GM21737 (cell line): ENCODE results near the gene PALMD.

Source experiments
- ATAC-seq: cut with Tn5 transposase; IDR thresholded peaks from one replicate; pipeline ENCODE4 v1.9.1; 2021; ENCODE audit warnings: mild to moderate bottlenecking, moderate library complexity; ENCODE audit not compliant: unreplicated experiment

Gene PALMD, protein sequence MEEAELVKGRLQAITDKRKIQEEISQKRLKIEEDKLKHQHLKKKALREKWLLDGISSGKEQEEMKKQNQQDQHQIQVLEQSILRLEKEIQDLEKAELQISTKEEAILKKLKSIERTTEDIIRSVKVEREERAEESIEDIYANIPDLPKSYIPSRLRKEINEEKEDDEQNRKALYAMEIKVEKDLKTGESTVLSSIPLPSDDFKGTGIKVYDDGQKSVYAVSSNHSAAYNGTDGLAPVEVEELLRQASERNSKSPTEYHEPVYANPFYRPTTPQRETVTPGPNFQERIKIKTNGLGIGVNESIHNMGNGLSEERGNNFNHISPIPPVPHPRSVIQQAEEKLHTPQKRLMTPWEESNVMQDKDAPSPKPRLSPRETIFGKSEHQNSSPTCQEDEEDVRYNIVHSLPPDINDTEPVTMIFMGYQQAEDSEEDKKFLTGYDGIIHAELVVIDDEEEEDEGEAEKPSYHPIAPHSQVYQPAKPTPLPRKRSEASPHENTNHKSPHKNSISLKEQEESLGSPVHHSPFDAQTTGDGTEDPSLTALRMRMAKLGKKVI

DNA sequence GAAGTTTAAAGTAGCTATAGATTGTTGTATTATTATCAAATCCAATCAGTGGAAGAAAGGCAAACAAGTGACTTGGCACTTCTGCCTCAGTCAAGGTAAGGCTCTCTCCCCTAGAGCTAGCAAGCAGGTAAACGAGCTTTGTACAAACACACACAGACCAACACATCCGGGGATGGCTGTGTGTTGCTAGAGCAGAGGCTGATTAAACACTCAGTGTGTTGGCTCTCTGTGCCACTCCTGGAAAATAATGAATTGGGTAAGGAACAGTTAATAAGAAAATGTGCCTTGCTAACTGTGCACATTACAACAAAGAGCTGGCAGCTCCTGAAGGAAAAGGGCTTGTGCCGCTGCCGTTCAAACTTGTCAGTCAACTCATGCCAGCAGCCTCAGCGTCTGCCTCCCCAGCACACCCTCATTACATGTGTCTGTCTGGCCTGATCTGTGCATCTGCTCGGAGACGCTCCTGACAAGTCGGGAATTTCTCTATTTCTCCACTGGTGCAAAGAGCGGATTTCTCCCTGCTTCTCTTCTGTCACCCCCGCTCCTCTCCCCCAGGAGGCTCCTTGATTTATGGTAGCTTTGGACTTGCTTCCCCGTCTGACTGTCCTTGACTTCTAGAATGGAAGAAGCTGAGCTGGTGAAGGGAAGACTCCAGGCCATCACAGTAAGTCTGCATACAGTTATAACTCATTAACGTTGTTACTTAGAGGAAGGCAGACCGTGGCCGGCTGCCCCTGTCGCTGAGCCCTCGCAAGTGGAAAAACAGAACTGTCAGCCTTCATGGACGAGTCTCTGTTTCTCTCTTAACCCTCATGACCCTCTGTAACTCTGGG is at the start of gene PALMD:
Gene PALMD (plus strand): TSS at position 415 of the 833 bp plus-strand sequence. CDS start 205 bp downstream, at position 620.
- ATAC-seq: no peak

DNA sequence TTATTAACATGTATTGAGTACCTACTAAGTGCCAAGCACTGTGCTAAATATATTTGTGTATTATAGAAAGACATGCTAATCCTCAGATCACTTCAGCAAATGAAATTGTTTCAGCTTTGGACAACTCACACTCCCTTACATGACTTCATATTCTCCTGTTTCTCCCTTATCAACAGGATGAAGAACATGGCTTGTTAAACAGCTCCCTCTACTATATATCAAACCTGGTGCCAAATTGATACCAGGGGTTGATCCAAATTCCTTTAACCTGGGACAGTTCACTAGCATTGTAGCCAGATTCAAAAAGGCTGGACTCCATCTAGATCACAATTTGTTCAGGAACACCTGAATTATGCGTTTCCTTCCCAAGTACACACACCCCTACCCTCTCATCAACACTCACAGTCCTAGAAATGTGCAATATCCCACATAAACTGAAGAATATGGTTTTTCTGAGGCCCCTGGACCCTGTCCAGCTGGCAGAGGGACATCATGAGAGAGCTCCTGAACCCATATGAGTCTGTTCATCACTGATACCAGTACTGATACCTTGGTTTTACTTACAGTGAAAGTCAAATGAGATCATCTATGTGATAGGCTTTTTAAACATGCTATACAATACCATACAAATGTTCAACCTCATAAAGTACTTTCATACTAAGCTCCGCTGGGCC is 47.0 kb upstream of the PALMD start:
- ATAC-seq: no peak

DNA sequence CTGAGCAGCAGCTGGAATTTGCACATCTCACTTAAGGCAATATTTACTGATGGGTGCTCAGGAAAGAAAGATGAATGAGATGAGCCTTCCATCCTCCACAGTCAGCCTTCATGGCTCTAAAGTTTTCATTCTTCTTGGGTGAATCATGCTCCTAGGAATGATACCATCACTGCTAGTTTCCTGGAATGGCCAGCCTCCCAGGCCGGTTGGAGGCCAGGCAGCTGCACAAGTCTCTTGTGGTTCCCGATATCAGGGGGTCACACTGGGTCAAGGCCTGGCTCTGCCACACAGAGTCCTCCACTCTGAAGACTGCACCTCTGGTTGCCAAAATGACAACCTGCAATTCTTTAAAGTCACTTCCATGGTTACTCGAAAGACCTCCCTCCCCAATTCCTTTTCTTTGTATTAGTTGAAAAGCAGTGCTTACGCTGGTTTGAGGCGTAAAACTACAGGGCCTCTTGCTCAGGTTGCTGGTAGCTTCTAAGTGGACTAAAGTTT is 46.2 kb upstream of the PALMD start:
- ATAC-seq: no peak

DNA sequence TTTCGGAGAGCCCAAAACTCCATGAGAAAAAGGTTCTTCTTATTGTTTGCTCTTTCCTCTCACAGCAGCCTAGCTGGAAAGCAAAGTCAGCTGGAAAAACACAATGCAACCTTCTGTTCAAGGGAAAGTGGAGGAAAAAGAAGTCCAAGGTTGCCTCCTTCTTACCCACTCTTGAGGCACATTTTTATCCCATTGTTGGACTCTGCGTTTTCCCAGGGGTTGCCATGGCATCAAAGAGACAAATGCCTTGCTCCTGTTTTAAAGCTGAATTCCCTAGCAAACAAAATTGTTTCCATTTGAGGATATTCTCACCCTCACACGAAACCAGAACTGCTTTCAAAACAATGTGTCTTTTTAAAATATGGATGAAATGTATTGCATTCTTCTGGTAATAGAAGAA is 45.1 kb upstream of the PALMD start:
- no peak for ATAC-seq

DNA sequence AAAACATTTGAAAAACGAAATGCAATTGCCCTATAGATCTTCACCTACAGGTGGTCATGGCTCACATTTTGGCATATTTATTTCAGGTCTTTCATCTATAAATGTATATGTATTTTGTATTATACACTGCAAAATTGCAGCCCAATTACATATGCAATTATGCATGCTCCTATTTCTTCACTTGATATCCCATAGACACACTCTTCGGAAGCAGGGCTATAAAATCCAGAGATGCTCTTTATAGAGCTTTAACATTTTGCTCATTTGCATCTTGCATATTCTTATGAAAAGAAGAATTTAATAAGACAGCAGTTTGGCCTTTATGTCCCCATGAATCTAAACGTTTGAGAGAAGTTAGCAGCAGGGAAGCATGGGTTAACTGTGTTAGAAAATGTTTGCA is 44.7 kb upstream of the PALMD start:
- no peak for ATAC-seq

DNA sequence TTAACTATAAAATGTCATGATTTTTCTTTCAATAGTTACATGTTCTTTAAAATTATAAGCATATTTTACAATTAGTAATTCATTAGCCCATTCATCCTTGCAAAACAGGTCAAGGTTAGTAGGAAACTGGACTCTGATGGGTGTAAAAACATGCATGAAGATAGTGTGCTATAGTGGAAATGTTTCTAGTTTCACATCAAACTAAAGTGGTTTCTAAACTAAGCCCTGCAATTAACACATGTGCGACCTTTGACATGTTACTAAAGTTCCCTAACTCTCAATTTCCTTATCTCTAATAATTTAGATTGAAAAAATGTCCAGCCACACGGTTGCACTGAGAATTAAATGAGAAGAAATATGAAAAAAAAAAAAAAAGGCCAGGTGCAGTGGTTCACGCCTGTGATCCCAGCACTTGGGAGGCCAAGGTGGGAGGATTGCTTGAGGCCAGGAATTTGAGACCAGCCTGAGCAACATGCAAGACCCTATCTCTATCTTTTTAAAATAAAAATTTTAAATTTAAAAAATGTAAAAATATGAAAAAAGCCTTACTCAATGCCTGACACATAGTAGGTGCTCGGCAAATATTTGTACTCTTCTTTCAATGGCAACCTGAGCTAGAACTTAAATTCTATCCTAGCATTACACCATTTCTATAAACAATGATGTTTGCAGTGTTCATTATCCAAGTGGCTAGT is 44.1 kb upstream of the PALMD start:
- no peak for ATAC-seq

DNA sequence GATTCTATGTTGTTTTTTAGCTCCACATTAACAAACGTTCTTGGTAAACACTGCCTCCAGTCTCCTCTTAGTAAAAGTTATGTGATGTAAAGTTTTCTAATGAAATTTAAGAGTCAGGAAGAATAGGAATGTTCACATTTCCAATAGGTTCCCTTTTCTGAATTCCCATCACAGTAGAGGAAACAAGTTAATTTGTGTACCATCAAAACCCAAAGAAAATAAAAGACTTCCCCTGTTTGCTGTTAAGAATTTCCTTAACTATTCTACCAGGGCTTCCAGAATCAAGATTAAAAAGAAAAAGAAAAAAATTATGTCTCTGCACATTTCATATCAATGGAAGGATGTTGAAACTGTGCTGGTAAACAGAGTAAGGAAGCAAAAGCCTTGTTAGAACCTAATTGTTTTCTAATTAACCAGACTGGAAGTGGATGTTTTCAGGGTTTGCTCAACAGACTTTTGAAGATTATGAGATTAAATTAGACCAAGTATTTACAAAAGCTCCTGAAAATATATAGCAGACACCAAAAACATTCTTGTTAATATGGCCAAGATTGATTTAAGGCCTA is 43.4 kb upstream of the PALMD start:
- no peak for ATAC-seq

DNA sequence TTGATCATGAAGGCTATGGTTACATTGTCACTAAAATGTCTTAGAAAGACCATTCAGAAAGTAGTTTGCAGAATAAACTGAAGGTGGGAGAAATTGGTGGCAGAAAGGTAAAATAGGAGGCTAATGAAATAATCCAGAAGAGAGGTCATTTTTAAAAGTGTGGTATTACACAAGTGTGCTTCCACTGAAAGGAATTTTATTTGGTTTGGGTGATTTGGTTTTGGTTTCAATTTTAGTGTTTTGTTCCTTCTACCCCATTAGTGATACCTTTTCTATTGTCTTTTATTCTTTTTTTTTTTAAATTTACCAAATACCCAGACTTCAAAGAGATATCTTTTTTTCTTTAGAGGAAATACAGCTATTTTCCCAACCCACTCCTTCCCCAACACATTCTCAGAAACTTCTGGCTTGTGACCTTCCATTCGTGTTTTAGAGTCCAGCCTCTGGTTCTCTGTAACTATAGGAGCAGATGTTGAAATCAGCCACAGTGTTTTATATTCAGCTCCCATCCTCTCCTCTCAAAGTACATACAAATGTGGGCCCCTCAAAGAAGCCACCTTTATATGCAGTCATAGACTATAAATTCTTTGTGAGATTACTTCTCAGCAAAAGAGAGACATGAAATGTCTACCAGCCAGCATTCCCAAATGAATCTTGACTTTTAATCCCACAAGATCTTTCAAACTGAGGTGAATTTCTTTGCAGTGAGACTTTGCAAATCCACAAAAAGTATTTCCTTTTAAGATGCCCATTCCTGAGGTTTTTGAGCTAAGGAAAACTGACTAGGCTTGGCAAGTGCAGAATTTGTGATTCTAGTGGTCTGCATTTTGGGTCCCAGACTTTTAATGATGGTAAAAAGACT is 42.0 kb upstream of the PALMD start:
- ATAC-seq: no peak

DNA sequence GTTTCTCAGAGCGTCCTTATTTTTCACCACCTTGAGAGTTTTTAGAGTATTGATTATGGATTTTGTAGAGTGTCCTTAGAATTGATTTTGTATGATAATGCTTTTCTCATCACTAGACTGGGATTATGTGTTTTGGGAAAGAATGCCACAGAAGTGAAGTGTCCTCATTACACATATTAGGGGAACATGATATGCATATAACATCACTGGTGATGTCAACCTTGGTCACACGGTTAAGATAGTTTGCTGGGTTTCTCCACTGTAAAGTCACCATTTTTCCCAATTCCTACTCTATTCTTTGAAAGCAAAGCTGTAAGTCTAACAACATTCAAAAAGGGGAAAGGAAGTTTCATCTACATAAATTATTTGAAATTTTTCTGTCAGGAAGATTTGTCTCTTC is 39.6 kb upstream of the PALMD start:
- ATAC-seq: no peak

DNA sequence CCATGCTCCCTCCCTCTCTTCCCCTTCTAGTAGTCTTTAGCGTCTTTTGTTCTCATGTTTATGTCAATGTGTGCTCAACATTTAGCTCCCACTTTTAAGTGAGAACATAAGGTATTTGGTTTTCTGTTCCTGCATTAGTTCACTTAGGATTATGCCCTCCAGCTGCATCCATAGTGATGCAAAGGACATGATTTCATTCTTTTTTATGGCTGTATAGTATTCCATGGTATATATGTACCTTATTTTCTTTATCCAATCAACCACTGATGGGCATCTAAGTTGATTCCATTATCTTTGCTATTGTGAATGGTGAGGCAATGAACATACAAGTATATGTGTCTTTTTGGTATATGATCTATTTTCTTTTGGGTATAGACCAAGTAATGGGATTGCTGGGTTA is 38.3 kb upstream of the PALMD start:
- no peak for ATAC-seq

DNA sequence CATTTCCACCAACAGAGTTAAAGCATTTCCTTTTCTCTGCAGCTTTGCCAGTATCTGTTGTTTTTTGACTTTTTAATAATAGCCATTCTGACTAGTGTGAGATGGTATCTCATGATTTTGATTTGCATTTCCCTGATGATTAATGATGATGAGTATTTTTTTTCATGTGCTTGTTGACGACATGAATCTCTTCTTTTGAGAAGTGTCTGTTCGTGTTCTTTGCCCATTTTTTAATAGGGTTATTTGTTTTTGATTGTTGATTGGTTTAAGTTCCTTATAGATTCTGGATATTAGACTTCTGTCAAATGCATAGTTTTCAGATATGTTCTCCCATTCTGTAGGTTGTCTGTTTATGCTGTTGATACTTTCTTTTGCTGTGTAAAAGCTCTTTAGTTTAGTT is 37.9 kb upstream of the PALMD start:
- ATAC-seq: no peak

DNA sequence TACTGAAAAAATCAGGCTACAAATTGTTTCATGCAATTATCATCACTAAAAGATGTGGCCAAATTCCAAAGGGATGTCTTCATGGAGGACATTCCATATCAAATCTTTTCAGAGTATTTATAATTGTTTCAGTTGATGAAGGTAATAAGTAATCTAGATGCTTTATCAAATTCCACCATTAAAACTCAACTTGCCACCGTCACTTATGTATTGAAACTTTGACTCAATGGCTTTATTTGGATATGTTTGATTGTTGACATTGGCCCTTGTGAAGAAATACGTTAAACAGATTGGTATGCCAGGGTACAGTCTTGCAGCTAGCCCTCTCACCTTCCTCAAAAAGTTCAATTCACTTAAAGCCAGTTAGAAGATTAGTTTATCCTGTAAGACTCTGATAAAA is 32.2 kb upstream of the PALMD start:
- ATAC-seq: no peak

DNA sequence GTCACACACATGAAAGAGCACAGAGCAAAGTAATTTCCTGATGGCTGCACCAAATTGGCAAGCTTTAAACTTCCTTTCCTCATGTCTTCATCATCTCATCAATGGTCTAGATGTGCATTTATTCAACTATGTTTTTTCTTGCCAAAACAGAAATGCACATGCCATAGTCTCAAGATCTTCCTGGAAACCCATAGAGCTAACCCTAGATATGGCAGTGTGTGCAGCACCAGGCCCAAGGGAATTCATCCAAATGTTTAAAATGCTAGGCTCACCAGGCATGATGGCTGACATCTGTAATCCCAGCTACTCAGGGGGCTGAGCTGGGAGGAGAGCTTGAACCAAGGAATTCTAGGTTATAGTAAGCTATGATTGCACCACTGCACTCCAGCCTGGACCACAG is 31.2 kb upstream of the PALMD start:
- ATAC-seq: no peak

DNA sequence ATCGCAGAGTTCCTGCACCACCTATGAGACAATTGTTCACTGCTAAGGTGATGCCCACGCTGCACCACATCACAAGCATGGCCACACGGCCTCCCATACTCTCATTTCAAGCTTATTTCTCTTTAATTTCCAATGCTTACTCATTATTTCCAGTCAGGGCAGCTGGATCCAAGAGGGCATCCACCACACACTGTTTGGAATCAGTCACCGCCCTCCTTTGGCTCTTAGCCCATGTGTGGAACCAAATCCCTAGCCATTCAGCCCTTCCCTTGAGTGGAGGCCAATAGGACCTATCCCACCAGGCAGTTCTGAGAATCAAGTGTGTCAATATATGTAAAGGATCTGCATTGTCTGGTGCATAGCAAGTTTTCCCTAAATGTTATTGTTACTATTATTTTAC is 26.3 kb upstream of the PALMD start:
- no peak for ATAC-seq

DNA sequence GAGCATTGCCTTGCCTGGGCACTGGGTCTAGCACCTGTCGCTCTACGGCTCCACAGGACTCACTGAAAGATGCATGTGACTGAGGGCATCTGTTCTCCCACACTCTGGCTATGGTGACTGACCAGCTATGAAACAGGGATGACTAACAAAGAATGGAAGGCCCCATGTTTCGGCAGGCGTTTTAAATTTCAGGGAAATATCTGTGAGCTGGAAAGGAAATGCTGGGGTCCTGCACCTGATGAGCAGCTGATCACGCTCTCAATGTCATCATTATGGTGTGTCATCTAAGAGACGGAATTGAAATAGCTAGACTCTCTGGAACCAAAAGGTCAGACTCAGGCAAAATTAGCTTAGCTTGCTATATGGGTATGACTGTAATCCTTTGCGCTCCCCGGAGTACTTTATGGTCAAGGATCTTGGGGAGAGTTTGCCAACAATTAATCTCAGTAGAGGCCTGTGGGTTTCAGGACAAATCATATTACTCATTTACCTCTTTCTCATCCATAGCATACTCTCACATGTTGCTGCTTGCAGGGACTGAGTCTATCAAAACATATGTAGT is 24.5 kb upstream of the PALMD start:
- no peak for ATAC-seq

DNA sequence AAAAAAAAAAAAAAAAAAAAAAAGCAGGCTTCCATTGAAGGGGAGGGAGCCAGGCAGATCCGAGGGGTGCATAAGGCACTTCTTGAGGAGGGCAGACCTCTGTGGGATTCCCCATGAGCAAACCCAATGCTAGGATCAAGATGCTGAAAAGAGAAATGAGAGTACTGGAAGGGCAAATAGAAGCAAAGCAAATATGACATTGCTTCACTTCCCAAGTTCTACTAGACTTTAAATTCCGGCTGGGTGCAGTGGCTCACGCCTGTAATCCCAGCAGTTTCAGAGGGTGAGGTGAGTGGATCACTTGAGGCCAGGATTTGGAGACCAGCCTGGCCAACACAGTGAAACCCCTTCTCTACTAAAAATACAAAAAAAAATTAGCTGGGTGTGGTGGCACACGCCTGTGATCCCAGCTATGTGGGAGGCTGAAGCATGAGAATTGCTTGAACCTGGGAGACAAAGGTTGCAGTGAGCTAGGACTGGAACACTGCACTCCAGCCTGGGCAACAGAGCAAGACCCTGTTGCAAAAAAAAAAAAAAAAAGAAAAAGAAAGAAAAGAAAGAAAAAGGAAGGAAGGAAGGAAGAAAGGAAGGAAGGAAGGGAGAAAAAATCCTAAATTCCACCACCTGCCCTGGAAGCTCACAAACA is 23.1 kb upstream of the PALMD start:
- ATAC-seq: no peak

DNA sequence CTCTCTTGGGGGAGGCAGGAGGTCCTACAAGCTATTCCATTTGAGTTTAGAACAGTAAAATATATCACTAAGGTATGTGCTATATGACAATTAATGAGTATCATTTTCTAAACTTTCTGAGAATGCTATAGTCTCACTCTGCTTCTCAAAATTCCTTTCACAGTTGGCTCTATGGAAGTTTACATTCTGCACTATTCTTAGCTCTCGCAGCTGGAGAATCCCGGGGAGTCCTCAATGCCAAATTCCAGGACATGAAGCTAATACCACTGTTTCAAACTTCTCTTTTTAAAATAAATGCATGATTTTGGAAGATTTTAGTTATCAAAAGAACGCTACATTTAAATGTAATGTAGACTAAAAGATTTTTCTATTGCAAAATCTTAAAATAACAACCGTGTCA is 22.4 kb upstream of the PALMD start:
- ATAC-seq: no peak

DNA sequence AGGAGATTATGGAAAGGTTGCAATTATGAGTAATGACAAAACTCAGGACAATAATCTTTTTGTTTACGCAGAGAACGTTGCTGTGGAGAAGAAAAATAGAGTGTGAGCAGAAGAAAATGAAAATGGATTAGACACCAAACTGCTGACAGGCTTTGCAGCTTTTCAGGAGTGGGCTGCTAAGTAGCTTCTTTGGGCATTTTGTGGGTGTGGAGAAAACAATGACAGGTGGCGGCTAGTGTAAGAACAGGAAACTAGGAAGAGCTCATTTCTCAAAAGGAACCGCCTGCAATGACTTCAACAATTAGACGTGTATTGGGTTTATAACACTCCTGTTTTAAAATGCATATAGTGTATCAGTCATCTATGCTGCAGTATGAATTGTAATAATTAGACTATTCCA is 18.3 kb upstream of the PALMD start:
- no peak for ATAC-seq

DNA sequence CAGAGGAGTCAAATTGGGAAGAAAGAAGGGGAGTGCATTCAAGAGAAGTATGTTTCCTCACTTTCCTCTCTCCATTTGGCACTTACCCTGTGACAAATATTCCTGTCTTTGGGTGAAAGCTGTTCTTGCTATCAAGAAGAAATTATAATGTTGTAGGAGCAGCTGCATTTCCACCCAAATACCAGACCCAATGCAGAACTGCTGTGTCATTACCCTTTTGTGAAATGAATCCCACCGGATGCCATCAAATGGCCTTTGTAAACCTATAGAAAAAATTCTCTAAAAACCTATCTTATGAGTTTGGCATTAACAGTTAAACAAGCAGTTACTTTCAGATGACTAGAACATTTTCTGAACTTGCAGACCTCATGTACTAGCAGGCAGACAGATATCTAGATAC is 16.7 kb upstream of the PALMD start:
- no peak for ATAC-seq
